AG10803 (cell line): ENCODE data around the gene HNRNPH1.

Source experiments
- DNase-seq: peaks from one replicate; pipeline ENCODE4 v3.0.0; 2010; ENCODE audit warnings: low read depth
- H3K4me3 ChIP-seq: 2 replicates; pipeline ENCODE4 v1.5.1; 2011; ENCODE audit warnings: mild to moderate bottlenecking, low read length, control low read depth
- CTCF ChIP-seq: conservative IDR thresholded peaks from 2 replicates; pipeline ENCODE4 v1.5.1; 2011; ENCODE audit warnings: mild to moderate bottlenecking, low read length, control low read depth, inconsistent platforms

HNRNPH1 gene

GRCh38 chr5:179606910-179607159, 16.6 kb downstream of the HNRNPH1 start:
- H3K4me3 ChIP-seq = no peak overlapping the region
- DNase-seq = no peak
- no peak for TF ChIP-seq CTCF

- no peak for TF ChIP-seq CTCF
- no peak overlapping the region for H3K4me3 ChIP-seq
- no peak for DNase-seq
Measured at GRCh38 chr5:179606071-179606909, 17.2 kb downstream of the HNRNPH1 start.

- DNase-seq = peak; percentile 50
- no peak for TF ChIP-seq CTCF
- no peak overlapping the region for H3K4me3 ChIP-seq
Measured at GRCh38 chr5:179605026-179605833, 18.2 kb downstream of the HNRNPH1 start.

GRCh38 chr5:179603308-179603707, 20.2 kb downstream of the HNRNPH1 start:
- no peak for DNase-seq
- TF ChIP-seq CTCF = no peak
- no peak overlapping the region for H3K4me3 ChIP-seq

- DNase-seq = no peak
- no peak overlapping the region for H3K4me3 ChIP-seq
- no peak for TF ChIP-seq CTCF
Measured at GRCh38 chr5:179601871-179602625, 21.4 kb downstream of the HNRNPH1 start.

- TF ChIP-seq CTCF = no peak
- no peak overlapping the region for H3K4me3 ChIP-seq
- DNase-seq = no peak
Measured at GRCh38 chr5:179599973-179600372, 23.5 kb downstream of the HNRNPH1 start.
